HEK293 (cell line): ENCODE measurements around the gene EFCAB5.

Experiments used
- REPIN1 ChIP-seq: fragments of 450-650 bp; formaldehyde crosslinking; IDR thresholded peaks from 2 replicates; pipeline ENCODE4 v1.5.1; 2017; ENCODE audit warnings: missing biosample characterization, missing genetic modification characterization, low read depth
- SALL2 ChIP-seq: fragments of 450-650 bp; formaldehyde crosslinking; IDR thresholded peaks from 2 replicates; pipeline ENCODE4 v1.5.0; 2017; ENCODE audit warnings: missing biosample characterization, mild to moderate bottlenecking, missing genetic modification characterization, borderline replicate concordance
- YY1 ChIP-seq: fragments of 450-650 bp; formaldehyde crosslinking; IDR thresholded peaks from 2 replicates; pipeline ENCODE4 v1.5.1; 2018; ENCODE audit warnings: missing biosample characterization, missing genetic modification characterization
- YY2 ChIP-seq: fragments of 450-650 bp; formaldehyde crosslinking; IDR thresholded peaks from 2 replicates; pipeline ENCODE4 v1.5.1; 2016; ENCODE audit warnings: missing biosample characterization, missing genetic modification characterization
- ZBTB7A ChIP-seq: fragments of 450-650 bp; formaldehyde crosslinking; IDR thresholded peaks from 2 replicates; pipeline ENCODE4 v1.5.1; 2016; ENCODE audit warnings: low read depth, missing biosample characterization, missing genetic modification characterization
- ZFP69B ChIP-seq: fragments of 450-650 bp; formaldehyde crosslinking; IDR thresholded peaks from 2 replicates; pipeline ENCODE4 v1.5.1; 2016; ENCODE audit warnings: missing biosample characterization, missing genetic modification characterization
- ZNF274 ChIP-seq, 2 experiments: fragments of 200-500 bp in 1 of 2; fragments of 450-650 bp in 1 of 2; sonication (Bioruptor generic) in 1 of 2; formaldehyde crosslinking in 1 of 2; IDR thresholded peaks; 2 replicates each; pipeline versions ENCODE4 v1.5.1 to v1.6.1; 2014 to 2016; ENCODE audit warnings: borderline replicate concordance in 1 of 2, inconsistent platforms in 1 of 2, low read length in 1 of 2, missing biosample characterization in 1 of 2, missing genetic modification characterization in 1 of 2
- ZNF311 ChIP-seq: fragments of 450-650 bp; formaldehyde crosslinking; IDR thresholded peaks from 2 replicates; pipeline ENCODE4 v1.5.1; 2017; ENCODE audit warnings: missing biosample characterization, missing genetic modification characterization, borderline replicate concordance
- ZNF354C ChIP-seq: fragments of 450-650 bp; formaldehyde crosslinking; IDR thresholded peaks from 2 replicates; pipeline ENCODE4 v1.5.1; 2016; ENCODE audit warnings: missing biosample characterization, missing genetic modification characterization, low read depth, borderline replicate concordance
- ZNF423 ChIP-seq: fragments of 450-650 bp; formaldehyde crosslinking; IDR thresholded peaks from 2 replicates; pipeline ENCODE4 v1.5.1; 2016; ENCODE audit warnings: missing biosample characterization, missing genetic modification characterization
- ZNF585B ChIP-seq: fragments of 450-650 bp; formaldehyde crosslinking; IDR thresholded peaks from 2 replicates; pipeline ENCODE4 v1.5.1; 2016; ENCODE audit warnings: missing biosample characterization, missing genetic modification characterization
- ZNF837 ChIP-seq: fragments of 450-650 bp; formaldehyde crosslinking; IDR thresholded peaks from 2 replicates; pipeline ENCODE4 v1.5.1; 2016; ENCODE audit warnings: missing biosample characterization, missing genetic modification characterization
- TF ChIP-seq, protein P1 (sequence below): fragments of 450-650 bp; formaldehyde crosslinking; IDR thresholded peaks from 2 replicates; pipeline ENCODE4 v1.5.1; 2016; ENCODE audit warnings: missing biosample characterization, missing genetic modification characterization
- TF ChIP-seq, protein P2 (sequence below): fragments of 450-650 bp; formaldehyde crosslinking; IDR thresholded peaks from 2 replicates; pipeline ENCODE4 v1.5.1; 2016; ENCODE audit warnings: missing biosample characterization, missing genetic modification characterization

DNA sequence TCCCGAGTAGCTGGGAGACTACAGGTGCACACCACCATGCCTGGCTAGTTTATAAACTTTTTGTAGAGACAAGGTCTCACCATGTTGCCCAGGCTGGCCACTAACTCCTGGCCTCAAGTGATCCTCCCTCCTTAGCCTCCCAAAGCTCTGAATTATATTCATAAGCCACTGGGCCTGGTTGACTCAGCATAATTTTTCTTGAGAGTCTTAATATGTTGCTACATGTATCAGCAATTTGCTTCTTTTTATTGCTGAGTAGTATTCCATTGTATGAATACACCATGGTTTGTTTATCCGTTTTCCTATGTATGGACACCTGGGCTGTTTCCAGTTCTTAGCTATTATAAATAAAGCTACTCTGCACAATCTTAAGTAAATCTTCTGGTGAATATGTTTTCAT is 132.8 kb downstream of the EFCAB5 start:
- TF ChIP-seq, protein P1, sequence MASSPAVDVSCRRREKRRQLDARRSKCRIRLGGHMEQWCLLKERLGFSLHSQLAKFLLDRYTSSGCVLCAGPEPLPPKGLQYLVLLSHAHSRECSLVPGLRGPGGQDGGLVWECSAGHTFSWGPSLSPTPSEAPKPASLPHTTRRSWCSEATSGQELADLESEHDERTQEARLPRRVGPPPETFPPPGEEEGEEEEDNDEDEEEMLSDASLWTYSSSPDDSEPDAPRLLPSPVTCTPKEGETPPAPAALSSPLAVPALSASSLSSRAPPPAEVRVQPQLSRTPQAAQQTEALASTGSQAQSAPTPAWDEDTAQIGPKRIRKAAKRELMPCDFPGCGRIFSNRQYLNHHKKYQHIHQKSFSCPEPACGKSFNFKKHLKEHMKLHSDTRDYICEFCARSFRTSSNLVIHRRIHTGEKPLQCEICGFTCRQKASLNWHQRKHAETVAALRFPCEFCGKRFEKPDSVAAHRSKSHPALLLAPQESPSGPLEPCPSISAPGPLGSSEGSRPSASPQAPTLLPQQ (tag by site-specific recombination): no peak
- TF ChIP-seq ZNF423 (tag by site-specific recombination) (no peak), ZNF311 (tag by site-specific recombination) (no peak), SALL2 (no peak), YY1 (tag by site-specific recombination) (no peak), ZNF837 (tag by site-specific recombination) (no peak), ZFP69B (tag by site-specific recombination) (no peak), ZBTB7A (tag by site-specific recombination) (no peak), ZNF274 (IDR thresholded peaks at IDR 0.05; ENCODE audit: low read length) (no peak), ZNF274 (tag by site-specific recombination; IDR thresholded peaks at IDR 0.05; ENCODE audit: borderline replicate concordance) (no peak), REPIN1 (tag by site-specific recombination) (no peak), ZNF354C (tag by site-specific recombination) (no peak), ZNF585B (tag by site-specific recombination) (no peak), YY2 (tag by site-specific recombination) (no peak)
- TF ChIP-seq, protein P2, sequence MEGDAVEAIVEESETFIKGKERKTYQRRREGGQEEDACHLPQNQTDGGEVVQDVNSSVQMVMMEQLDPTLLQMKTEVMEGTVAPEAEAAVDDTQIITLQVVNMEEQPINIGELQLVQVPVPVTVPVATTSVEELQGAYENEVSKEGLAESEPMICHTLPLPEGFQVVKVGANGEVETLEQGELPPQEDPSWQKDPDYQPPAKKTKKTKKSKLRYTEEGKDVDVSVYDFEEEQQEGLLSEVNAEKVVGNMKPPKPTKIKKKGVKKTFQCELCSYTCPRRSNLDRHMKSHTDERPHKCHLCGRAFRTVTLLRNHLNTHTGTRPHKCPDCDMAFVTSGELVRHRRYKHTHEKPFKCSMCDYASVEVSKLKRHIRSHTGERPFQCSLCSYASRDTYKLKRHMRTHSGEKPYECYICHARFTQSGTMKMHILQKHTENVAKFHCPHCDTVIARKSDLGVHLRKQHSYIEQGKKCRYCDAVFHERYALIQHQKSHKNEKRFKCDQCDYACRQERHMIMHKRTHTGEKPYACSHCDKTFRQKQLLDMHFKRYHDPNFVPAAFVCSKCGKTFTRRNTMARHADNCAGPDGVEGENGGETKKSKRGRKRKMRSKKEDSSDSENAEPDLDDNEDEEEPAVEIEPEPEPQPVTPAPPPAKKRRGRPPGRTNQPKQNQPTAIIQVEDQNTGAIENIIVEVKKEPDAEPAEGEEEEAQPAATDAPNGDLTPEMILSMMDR: no peak
